GM10266 (cell line): Measurements from ENCODE around the gene MSI2.

Experiments used
- DNase-seq: peaks from one replicate; pipeline ENCODE4 v3.0.0; 2012; ENCODE audit errors: extremely low spot score
- CTCF ChIP-seq: IDR thresholded peaks from 2 replicates; pipeline ENCODE4 v1.5.1; 2012; ENCODE audit warnings: mild to moderate bottlenecking, low read depth; ENCODE audit not compliant: control insufficient read depth, insufficient read depth; ENCODE audit errors: missing control alignments

MSI2 gene

GRCh38 chr17:57533684-57534305, 277.5 kb downstream of the MSI2 start:
- no peak for TF ChIP-seq CTCF
- DNase-seq: no peak

GRCh38 chr17:57534863-57535248, 278.5 kb downstream of the MSI2 start:
- no peak for DNase-seq
- no peak for TF ChIP-seq CTCF

- no peak for DNase-seq
- no peak for TF ChIP-seq CTCF
Observed at GRCh38 chr17:57535249-57535966, 279.1 kb downstream of the MSI2 start.

GRCh38 chr17:57536289-57536688, 280.0 kb downstream of the MSI2 start:
- no peak for DNase-seq
- TF ChIP-seq CTCF: no peak

GRCh38 chr17:57536789-57537523, 280.6 kb downstream of the MSI2 start:
- TF ChIP-seq CTCF: no peak
- DNase-seq: no peak

GRCh38 chr17:57537524-57538410, 281.4 kb downstream of the MSI2 start:
- no peak for TF ChIP-seq CTCF
- no peak for DNase-seq
